ENCODE measurements around the gene NIPBL. TPM values are rescaled to one million over a fixed set of nuclear protein-coding genes. Genes with fewer than 3 reads are reported as not detected.
A peak's percentile ranks its signal among the peaks of the same experiment; 100 is the strongest.

NIPBL gene
- total and polyA plus RNA-seq, 7 experiments from 2014 or later: 28.2 to 123 (median 110) TPM

- H3K4me1 Mint-ChIP-seq: peaks cover 0 to 7% (median 4%) of the 10 kb centered on the region in 7 donors
- H3K27ac Mint-ChIP-seq: no peak overlapping the region
- ChIA-PET POLR2A (no interaction called here), CTCF (no interaction called here)
- Histone ChIP-seq H3K4me1 (ENCODE audit: control insufficient read depth in 2 of 2, insufficient read depth in 2 of 2, low read length in 2 of 2) (no peaks in the 10 kb centered on the region), H3K27ac (ENCODE audit: low read depth, low read length) (no peak overlapping the region), H3K36me3 (ENCODE audit: control insufficient read depth in 2 of 3, insufficient read depth in 3 of 3, low read length in 3 of 3) (peaks cover 8 to 37% (median 11%) of the 10 kb centered on the region in 3 experiments), H3K27me3 (ENCODE audit: control insufficient read depth in 2 of 2, insufficient read depth in 2 of 2, low read length in 2 of 2) (no peaks in the 10 kb centered on the region), H3K4me3 (ENCODE audit: low read length) (no peak overlapping the region), H3K9me3 (ENCODE audit: control insufficient read depth in 2 of 3, low read length in 3 of 3) (no peaks in the 10 kb centered on the region)
- ATAC-seq (no peak), DNase-seq (no peak)
- no peaks in the 10 kb centered on the region for H3K27me3 Mint-ChIP-seq
- peaks cover 0 to 3% (median 0%) of the 10 kb centered on the region in 11 donors for H3K9me3 Mint-ChIP-seq
- peaks cover 5 to 45% (median 28%) of the 10 kb centered on the region in 5 donors for H3K36me3 Mint-ChIP-seq
- intact Hi-C loops (cut with micrococcal nuclease): no loop called here
- no peak overlapping the region for H3K4me3 Mint-ChIP-seq
Measured at GRCh38 chr5:37028910-37029309, 152.3 kb downstream of the NIPBL start.

DNA sequence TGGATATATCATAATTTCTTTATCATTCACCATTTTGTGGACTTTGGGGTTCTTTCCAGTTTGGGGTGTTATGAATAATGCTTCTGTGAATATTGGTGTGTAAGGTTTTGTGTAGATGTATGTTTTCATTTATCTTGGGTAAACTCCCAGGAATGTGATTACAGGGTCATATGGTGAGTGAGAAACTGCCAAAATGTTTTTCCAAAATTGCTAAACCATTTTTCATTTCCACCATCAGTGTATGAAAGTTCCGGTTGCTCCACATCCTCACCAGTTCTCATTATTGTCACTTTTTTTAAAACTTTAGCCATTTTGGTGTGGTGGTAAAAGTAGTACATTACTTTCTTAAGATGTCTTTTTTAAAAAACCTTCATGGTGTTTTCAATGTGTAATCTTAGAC lies 152.9 kb downstream of the NIPBL start:
- H3K27me3 ChIP-seq (ENCODE audit: control insufficient read depth in 2 of 2, insufficient read depth in 2 of 2, low read length in 2 of 2): no peaks in the 10 kb centered on the region
- peaks cover 5 to 50% (median 26%) of the 10 kb centered on the region in 5 donors for H3K36me3 Mint-ChIP-seq
- H3K36me3 ChIP-seq (ENCODE audit: control insufficient read depth in 2 of 3, insufficient read depth in 3 of 3, low read length in 3 of 3): peaks cover 8 to 37% (median 10%) of the 10 kb centered on the region in 3 experiments
- peaks cover 0 to 7% (median 4%) of the 10 kb centered on the region in 7 donors for H3K4me1 Mint-ChIP-seq
- H3K4me3 ChIP-seq (ENCODE audit: low read length): no peak overlapping the region
- no peak for ATAC-seq
- no peak for DNase-seq
- ChIA-PET CTCF (no interaction called here), POLR2A (no interaction called here)
- no peaks in the 10 kb centered on the region for H3K9me3 ChIP-seq (ENCODE audit: control insufficient read depth in 2 of 3, low read length in 3 of 3)
- H3K27ac Mint-ChIP-seq: peak overlapping the region in 1 of 9 donors; percentile 9
- intact Hi-C loops (cut with micrococcal nuclease): no loop called here
- H3K27me3 Mint-ChIP-seq: no peaks in the 10 kb centered on the region
- H3K9me3 Mint-ChIP-seq: peaks cover 0 to 3% (median 0%) of the 10 kb centered on the region in 11 donors
- no peak overlapping the region for H3K4me3 Mint-ChIP-seq
- no peak overlapping the region for H3K27ac ChIP-seq (ENCODE audit: low read depth, low read length)
- no peaks in the 10 kb centered on the region for H3K4me1 ChIP-seq (ENCODE audit: control insufficient read depth in 2 of 2, insufficient read depth in 2 of 2, low read length in 2 of 2)

DNA sequence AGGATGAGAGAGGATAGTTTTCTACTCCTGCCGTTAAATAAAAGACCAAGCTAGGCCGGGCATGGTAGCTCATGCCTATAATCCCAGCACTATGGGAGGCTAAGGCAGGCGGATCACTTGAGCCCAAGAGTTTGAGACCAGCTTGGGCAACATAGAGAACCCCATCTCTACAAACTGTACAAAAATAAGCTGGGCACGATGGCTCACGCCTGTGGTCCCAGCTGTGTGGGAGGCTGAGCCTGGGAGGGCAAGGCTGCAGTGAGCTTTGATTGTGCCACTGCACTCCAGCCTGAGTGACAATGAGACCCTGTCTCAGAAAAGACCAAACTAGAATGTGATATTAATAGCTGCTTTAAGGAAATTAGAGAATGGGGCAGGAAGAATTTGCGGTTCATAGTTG lies 158.4 kb downstream of the NIPBL start:
- Mint-ChIP-seq H3K27me3 (no peaks in the 10 kb centered on the region), H3K36me3 (peaks cover 0 to 32% (median 13%) of the 10 kb centered on the region in 5 donors), H3K4me1 (peaks cover 0 to 3% (median 0%) of the 10 kb centered on the region in 7 donors), H3K4me3 (no peak overlapping the region), H3K9me3 (no peaks in the 10 kb centered on the region), H3K27ac (peak overlapping the region in 2 of 9 donors; percentile 32 to 58)
- CTCF ChIA-PET: no interaction called here
- Histone ChIP-seq H3K36me3 (ENCODE audit: control insufficient read depth in 2 of 3, insufficient read depth in 3 of 3, low read length in 3 of 3) (peaks cover 0 to 15% (median 10%) of the 10 kb centered on the region in 3 experiments), H3K4me3 (ENCODE audit: low read length) (no peak overlapping the region), H3K27ac (ENCODE audit: low read depth, low read length) (no peak overlapping the region), H3K27me3 (ENCODE audit: control insufficient read depth in 2 of 2, insufficient read depth in 2 of 2, low read length in 2 of 2) (no peaks in the 10 kb centered on the region), H3K4me1 (ENCODE audit: control insufficient read depth in 2 of 2, insufficient read depth in 2 of 2, low read length in 2 of 2) (peaks cover 0 to 3% of the 10 kb centered on the region in 2 donors), H3K9me3 (ENCODE audit: control insufficient read depth in 2 of 3, low read length in 3 of 3) (no peaks in the 10 kb centered on the region)
- DNase-seq (no peak), ATAC-seq (no peak)
- intact Hi-C loops (cut with micrococcal nuclease): loop anchor here in 1 of 2 donors (2.0 kb wide), 1 partner anchor 16 kb away; no protein-coding TSS in a partner anchor
- POLR2A ChIA-PET: no interaction called here

GRCh38 chr5:37037840-37038239 lies 161.3 kb downstream of the NIPBL start:
- CTCF ChIA-PET: no interaction called here
- no peaks in the 10 kb centered on the region for H3K9me3 ChIP-seq (ENCODE audit: control insufficient read depth in 2 of 3, low read length in 3 of 3)
- POLR2A ChIA-PET: no interaction called here
- ATAC-seq (no peak), DNase-seq (no peak)
- peaks cover 0 to 3% of the 10 kb centered on the region in 2 donors for H3K4me1 ChIP-seq (ENCODE audit: control insufficient read depth in 2 of 2, insufficient read depth in 2 of 2, low read length in 2 of 2)
- H3K27me3 Mint-ChIP-seq: no peaks in the 10 kb centered on the region
- intact Hi-C loops (cut with micrococcal nuclease): no loop called here
- peaks cover 0 to 22% (median 13%) of the 10 kb centered on the region in 5 donors for H3K36me3 Mint-ChIP-seq
- no peaks in the 10 kb centered on the region for H3K9me3 Mint-ChIP-seq
- H3K36me3 ChIP-seq (ENCODE audit: control insufficient read depth in 2 of 3, insufficient read depth in 3 of 3, low read length in 3 of 3): peaks cover 0 to 14% (median 11%) of the 10 kb centered on the region in 3 experiments
- H3K27ac ChIP-seq (ENCODE audit: low read depth, low read length): no peak overlapping the region
- H3K27me3 ChIP-seq (ENCODE audit: control insufficient read depth in 2 of 2, insufficient read depth in 2 of 2, low read length in 2 of 2): no peaks in the 10 kb centered on the region
- H3K4me3 Mint-ChIP-seq: no peak overlapping the region
- H3K27ac Mint-ChIP-seq: peak overlapping the region in 4 of 9 donors; percentile 6 to 34 (median 24)
- no peak overlapping the region for H3K4me3 ChIP-seq (ENCODE audit: low read length)
- peaks cover 0 to 3% (median 0%) of the 10 kb centered on the region in 7 donors for H3K4me1 Mint-ChIP-seq

DNA sequence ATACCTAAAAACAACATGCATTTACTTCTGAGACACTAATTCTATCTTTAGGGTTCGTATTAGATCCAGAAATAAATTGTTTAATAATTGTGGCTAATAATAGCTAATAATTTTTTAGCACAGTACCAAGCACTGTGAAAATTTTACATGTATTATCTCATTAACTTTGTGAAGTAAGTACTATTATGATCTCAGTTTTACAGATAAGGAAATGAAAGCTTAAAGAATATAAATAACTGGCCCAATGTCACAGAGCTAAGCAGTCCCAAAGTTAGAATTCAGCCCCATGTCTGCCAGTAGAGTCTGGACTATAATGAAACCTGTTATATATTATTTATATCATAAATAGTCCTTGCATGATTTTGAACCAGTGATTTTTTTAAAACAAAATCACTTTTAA lies 163.3 kb downstream of the NIPBL start:
- no peak for ATAC-seq
- ChIA-PET CTCF (interaction anchor here (0.9 kb wide), 1 partner anchor 9 kb away, joined by 4 read pairs; no protein-coding TSS in a partner anchor), POLR2A (interaction anchor here (0.6 kb wide), 1 partner anchor 158 kb away, joined by 3 read pairs; no protein-coding TSS in a partner anchor)
- Histone ChIP-seq H3K27ac (ENCODE audit: low read depth, low read length) (no peak overlapping the region), H3K4me1 (ENCODE audit: control insufficient read depth in 2 of 2, insufficient read depth in 2 of 2, low read length in 2 of 2) (peaks cover 0 to 3% of the 10 kb centered on the region in 2 donors), H3K27me3 (ENCODE audit: control insufficient read depth in 2 of 2, insufficient read depth in 2 of 2, low read length in 2 of 2) (no peaks in the 10 kb centered on the region), H3K36me3 (ENCODE audit: control insufficient read depth in 2 of 3, insufficient read depth in 3 of 3, low read length in 3 of 3) (peaks cover 4 to 18% (median 11%) of the 10 kb centered on the region in 3 experiments), H3K9me3 (ENCODE audit: control insufficient read depth in 2 of 3, low read length in 3 of 3) (no peaks in the 10 kb centered on the region), H3K4me3 (ENCODE audit: low read length) (no peak overlapping the region)
- Mint-ChIP-seq H3K27me3 (no peaks in the 10 kb centered on the region), H3K9me3 (no peaks in the 10 kb centered on the region), H3K4me1 (peaks cover 0 to 4% (median 0%) of the 10 kb centered on the region in 7 donors), H3K4me3 (no peak overlapping the region), H3K27ac (peak overlapping the region in 1 of 9 donors; percentile 66), H3K36me3 (peaks cover 0 to 20% (median 16%) of the 10 kb centered on the region in 5 donors)
- intact Hi-C loops (cut with micrococcal nuclease): loop anchor here in 1 of 2 donors (10.0 kb wide), 1 partner anchor 275 kb away; no protein-coding TSS in a partner anchor
- no peak for DNase-seq

DNA sequence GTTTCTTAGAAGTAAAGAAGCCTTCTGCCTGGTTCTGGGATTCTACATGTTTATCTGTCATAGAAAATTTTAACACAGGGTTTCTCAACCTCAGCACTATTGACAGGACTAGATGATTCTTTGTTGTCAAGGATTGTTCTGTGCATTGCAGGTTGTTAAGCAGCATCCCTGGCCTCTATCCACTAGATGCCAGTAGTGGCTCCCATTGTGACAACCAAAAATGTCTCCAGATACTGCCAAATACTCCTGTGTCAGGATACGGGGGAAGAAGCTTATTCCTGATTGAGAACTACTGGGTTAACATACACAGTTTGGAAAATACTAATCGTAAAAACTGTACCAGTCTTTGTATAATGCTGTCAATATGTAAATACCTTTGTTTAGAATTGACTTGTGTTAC lies 167.1 kb downstream of the NIPBL start:
- DNase-seq (no peak), ATAC-seq (no peak)
- no peaks in the 10 kb centered on the region for H3K9me3 ChIP-seq (ENCODE audit: control insufficient read depth in 2 of 3, low read length in 3 of 3)
- H3K4me1 ChIP-seq (ENCODE audit: control insufficient read depth in 2 of 2, insufficient read depth in 2 of 2, low read length in 2 of 2): peaks cover 0 to 3% of the 10 kb centered on the region in 2 donors
- H3K4me1 Mint-ChIP-seq: peaks cover 0 to 4% (median 0%) of the 10 kb centered on the region in 7 donors
- H3K4me3 ChIP-seq (ENCODE audit: low read length): no peak overlapping the region
- no peak overlapping the region for H3K27ac ChIP-seq (ENCODE audit: low read depth, low read length)
- peaks cover 0 to 30% (median 11%) of the 10 kb centered on the region in 5 donors for H3K36me3 Mint-ChIP-seq
- no peak overlapping the region for H3K4me3 Mint-ChIP-seq
- no peaks in the 10 kb centered on the region for H3K9me3 Mint-ChIP-seq
- H3K27me3 ChIP-seq (ENCODE audit: control insufficient read depth in 2 of 2, insufficient read depth in 2 of 2, low read length in 2 of 2): no peaks in the 10 kb centered on the region
- H3K36me3 ChIP-seq (ENCODE audit: control insufficient read depth in 2 of 3, insufficient read depth in 3 of 3, low read length in 3 of 3): peaks cover 5 to 35% (median 7%) of the 10 kb centered on the region in 3 experiments
- ChIA-PET CTCF (no interaction called here), POLR2A (no interaction called here)
- H3K27me3 Mint-ChIP-seq: no peaks in the 10 kb centered on the region
- intact Hi-C loops (cut with micrococcal nuclease): loop anchor here in 1 of 2 donors (10.0 kb wide), 1 partner anchor 271 kb away; no protein-coding TSS in a partner anchor
- no peak overlapping the region for H3K27ac Mint-ChIP-seq

GRCh38 chr5:37044120-37044519 lies 167.6 kb downstream of the NIPBL start:
- peaks cover 9 to 39% (median 10%) of the 10 kb centered on the region in 3 experiments for H3K36me3 ChIP-seq (ENCODE audit: control insufficient read depth in 2 of 3, insufficient read depth in 3 of 3, low read length in 3 of 3)
- no peak overlapping the region for H3K27ac ChIP-seq (ENCODE audit: low read depth, low read length)
- H3K27me3 ChIP-seq (ENCODE audit: control insufficient read depth in 2 of 2, insufficient read depth in 2 of 2, low read length in 2 of 2): no peaks in the 10 kb centered on the region
- no peak overlapping the region for H3K4me3 Mint-ChIP-seq
- ATAC-seq (no peak), DNase-seq (no peak)
- POLR2A ChIA-PET: no interaction called here
- peaks cover 0 to 4% (median 0%) of the 10 kb centered on the region in 7 donors for H3K4me1 Mint-ChIP-seq
- CTCF ChIA-PET: interaction anchor here (0.7 kb wide), 2 partner anchors 104 to 265 kb away, joined by 3 to 5 read pairs; no protein-coding TSS in a partner anchor
- H3K27me3 Mint-ChIP-seq: no peaks in the 10 kb centered on the region
- H3K27ac Mint-ChIP-seq: no peak overlapping the region
- H3K36me3 Mint-ChIP-seq: peaks cover 0 to 34% (median 12%) of the 10 kb centered on the region in 5 donors
- no peaks in the 10 kb centered on the region for H3K9me3 ChIP-seq (ENCODE audit: control insufficient read depth in 2 of 3, low read length in 3 of 3)
- intact Hi-C loops (cut with micrococcal nuclease): loop anchor here in 1 of 2 donors (10.0 kb wide), 1 partner anchor 271 kb away; no protein-coding TSS in a partner anchor
- peaks cover 0 to 3% of the 10 kb centered on the region in 2 donors for H3K4me1 ChIP-seq (ENCODE audit: control insufficient read depth in 2 of 2, insufficient read depth in 2 of 2, low read length in 2 of 2)
- H3K9me3 Mint-ChIP-seq: no peaks in the 10 kb centered on the region
- no peak overlapping the region for H3K4me3 ChIP-seq (ENCODE audit: low read length)

All from naive thymus-derived CD4-positive, alpha-beta T cell (primary cell).